GM19372 (cell line): ENCODE results near the gene HBEGF.
"Not testable (repeated sequence)": the region's sequence is repeated elsewhere in the genome, so short reads cannot be mapped to it uniquely, and the experiment has no call there.

Experiments
- ATAC-seq: cut with Tn5 transposase; IDR thresholded peaks from one replicate; pipeline ENCODE4 v1.9.1; 2021; ENCODE audit warnings: mild to moderate bottlenecking, low read depth, moderate library complexity; ENCODE audit not compliant: unreplicated experiment

HBEGF gene

DNA sequence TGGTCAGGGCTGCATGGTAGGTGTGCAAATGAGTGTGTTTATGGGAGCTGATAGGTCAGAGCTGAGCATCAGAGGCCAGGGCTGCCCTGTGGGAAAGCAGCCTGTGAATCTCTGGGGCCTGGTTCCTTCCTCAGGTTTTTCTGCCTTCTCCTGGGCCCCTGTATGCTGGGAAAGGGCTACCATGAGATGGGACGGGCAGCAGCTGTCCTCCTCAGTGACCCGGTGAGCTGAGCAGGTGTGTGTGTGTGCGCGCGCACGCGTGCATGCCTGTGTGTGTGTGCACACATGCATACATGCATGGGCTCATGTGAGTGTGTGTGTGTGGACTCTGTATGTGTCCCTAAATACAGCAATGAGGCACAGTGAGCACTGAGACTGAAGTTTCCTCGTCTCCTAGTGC lies 15.9 kb upstream of the HBEGF start:
- no peak for ATAC-seq

DNA sequence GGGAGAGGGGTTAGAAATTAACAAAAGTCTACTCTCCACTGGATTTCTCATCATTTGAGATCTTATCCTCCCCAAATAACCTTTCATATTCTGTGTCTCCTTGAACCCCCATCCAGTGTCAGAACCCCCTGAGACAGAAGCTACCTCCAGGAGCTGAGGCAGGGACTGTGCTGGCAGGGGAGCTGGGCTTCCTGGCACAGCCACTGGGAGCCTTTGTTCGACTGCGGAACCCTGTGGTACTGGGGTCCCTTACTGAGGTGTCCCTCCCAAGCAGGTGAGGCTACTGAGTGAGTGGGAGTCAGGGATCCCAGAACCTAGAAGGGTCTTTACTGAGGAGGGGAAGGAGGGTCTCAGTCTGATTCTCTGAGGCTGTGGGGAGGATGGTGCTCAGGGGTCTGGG lies 15.5 kb upstream of the HBEGF start:
- ATAC-seq: no peak

DNA sequence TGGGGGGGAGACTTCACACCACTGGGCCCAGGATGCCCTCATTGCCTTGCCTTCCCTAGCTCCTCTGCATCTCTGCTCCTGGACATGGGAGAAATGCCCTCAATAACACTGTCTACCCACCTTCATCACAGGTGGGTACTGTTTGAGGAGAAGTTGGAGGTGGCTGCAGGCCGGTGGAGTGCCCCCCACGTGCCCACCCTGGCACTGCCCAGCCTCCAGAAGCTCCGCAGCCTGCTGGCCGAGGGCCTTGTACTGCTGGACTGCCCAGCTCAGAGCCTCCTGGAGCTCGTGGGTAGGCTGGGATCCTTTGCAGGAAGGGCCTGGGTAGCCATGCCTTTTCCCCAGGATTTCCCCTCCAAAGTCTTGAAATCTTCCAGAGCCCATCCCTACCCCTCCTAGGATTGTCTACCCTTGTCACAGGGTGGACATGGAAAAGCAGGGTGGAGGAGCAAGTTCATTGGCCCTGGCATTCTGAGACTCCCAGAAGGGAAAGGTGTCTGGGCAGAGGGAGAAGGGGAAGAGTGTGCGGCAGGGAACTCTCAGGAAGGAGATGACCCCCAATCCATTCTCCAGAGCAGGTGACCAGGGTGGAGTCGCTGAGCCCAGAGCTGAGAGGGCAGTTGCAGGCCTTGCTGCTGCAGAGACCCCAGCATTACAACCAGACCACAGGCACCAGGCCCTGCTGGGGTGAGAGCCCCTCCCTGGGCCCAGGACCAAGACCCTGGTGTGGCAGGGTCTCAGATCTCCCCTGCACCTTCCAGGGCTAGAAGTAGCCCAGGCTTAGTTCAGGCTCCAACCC lies 14.5 kb upstream of the HBEGF start:
- ATAC-seq: no peak

DNA sequence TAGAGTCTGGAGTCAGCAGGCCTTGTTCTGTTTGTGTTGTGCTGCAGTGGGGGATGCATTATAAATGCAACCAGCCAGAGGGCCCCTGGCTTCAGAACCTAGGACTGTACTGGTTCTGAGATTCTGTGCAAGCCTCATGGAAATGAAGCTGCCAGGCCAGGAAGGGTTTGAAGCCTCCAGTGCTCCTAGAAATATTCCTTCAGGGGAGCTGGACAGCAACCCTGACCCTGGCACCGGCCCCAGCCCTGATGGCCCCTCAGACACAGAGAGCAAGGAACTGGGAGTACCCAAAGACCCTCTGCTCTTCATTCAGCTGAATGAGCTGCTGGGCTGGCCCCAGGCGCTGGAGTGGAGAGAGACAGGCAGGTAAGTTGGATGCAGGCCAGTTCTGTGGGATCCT lies 13.7 kb upstream of the HBEGF start, which contains the start of gene SLC4A9:
Gene SLC4A9, plus strand, starts transcription at position 94 of the 400 bp plus-strand sequence. Its CDS starts 43 bp downstream, at position 137.
- no peak for ATAC-seq

DNA sequence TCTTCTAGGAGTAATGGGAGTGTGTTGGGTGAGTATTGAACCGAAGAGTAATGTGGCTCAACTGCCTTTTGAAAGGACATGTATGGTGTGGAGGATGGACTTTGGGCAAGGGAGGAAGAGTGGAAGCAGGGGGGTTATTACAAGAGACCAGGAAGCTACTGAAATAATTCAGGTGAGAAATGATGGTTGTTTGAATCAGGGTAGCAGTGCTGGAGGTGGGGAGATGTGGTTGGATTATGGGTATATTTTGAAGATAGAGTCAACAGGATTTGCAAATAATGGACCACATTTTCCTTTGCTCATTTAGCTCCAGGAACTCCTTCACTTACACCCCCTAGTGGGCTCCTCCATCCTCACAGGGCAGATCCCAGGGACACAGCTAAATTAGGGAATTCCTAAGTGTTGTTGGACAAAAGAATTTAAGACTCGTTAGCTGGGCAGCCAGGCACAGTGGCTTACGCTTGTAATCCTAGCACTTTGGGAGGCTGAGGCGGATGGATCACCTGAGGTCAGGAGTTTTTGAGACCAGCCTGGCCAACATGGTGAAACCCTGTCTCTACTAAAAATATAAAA lies 12.4 kb upstream of the HBEGF start:
- ATAC-seq: no peak

DNA sequence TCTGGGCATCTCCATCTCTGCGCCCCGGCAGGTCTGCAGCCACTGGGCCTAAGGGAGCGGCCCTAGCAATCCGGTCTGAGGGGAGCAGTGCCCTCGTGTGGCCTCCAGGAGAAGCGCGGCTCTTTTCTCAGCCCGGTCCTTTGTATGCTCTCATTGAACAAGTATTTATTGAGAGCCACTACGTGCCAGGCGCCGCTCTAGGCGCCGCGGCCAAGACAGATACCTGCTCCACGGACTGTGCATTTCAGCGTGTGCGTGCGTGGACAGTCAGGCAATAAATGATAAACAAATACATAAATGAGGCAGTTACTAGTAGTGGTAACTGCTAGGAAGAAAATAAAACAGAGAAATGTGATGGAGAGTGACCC lies 11.3 kb upstream of the HBEGF start:
- ATAC-seq: peak; percentile 94

DNA sequence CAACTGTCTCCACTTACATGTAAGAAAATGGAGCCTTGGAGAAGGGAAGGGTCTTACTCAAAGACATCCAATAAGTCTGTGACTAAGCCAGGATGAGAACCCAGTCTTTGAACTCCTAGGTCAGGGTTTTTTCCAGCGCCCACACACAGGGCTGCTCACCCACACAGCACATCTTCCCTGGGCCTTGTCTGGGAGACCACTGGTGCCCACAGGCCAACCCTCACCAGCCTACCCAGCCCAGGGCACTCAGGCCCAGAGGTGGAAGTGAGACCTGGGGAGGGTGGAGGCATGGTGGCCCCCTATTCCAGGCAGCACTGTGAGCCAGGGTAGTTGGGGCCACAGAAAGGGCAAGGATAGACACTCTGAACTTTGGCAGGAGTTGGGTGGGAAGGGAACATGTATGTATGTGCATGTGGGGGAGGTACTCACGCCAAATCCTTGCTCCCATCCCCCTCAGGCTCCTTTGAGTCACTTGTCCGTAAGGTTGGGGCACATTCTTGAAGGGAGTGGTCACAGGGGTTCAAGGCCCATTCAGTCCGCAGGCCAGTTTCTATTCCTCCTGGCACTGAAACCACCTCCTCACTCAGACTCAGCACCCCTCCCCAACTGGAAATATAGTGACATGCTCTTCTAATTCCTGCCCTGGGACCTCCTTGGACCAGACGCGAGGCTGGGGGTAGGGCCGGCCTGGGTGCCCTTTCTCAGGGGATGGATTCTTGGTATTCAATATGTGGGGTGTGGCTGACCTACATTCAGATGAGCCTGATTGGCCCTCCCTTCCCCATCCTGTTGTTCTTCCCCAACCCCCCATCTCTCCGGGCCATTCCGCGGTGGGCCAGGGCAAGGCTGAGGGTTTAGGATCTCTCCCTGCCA lies 10.7 kb upstream of the HBEGF start:
- no peak for ATAC-seq

DNA sequence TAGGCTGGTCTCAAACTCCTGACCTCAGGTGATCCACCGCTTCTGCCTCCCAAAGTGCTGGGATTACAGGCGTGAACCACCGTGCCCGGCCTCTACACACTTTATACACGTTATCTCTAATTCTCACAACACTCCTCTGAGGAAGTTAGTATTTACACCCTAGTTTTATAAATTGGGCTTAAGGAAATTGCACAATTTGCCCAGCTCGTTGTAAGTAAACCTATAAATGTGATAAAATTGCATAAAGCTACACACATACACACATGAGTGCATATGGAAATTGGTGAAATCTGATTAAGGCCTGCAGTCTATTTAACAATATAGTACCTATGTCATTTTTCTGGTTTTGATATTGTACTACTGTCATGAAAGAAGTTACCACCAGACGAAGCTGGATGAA lies 9.1 kb upstream of the HBEGF start:
- no peak for ATAC-seq

DNA sequence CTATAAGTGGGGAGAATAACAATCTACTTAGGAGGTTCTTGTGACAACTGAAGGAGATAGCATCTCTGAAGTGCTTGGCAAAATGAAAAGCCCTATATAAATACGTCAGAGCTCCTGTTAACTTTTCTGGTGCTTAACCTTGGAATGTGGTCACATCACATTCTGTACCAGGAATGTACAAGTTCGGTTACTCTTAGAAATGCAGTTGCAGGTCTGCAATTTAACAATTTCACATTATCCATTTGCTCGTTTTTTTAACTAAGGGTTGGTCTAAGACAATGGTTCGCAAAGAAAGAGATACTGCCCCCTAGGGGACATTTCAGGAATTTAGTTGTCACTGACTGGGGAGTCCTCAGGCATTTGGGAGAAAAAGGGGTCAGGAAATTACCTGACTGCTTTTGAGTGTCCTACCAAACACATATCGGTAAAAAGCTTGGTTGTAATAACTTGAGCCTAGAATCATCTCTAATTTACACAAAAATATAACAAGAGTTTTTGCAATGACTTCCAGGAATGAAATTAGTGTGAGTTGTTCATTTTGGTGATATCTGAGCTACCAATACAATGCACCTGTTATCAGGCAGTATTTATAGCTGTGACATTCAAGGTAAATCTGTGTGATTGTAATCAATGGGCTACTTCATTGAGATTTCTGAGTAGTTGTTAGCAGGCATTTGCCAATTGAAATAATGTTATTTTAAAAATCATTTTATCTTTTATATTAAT lies 5.4 kb upstream of the HBEGF start:
- peak; percentile 66 for ATAC-seq

DNA sequence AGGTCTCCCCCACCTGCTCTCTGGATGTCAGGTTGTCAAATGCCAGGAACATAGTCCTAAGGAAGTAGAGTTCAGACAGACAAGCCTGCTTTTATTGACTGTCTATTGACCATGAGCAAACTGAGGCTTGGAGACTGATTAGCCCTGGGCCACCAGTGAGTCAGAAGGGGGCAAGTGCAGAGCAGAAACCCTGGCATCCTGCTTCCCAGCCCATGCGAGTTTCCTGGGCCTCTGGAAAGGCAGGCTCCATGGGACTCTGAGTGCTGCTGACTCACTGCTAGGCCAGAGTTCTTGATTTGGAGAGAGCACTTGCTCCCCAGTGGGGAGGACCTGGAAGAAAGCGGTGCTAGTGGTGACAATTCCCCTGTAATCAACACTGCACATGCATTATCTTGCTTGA lies 2.8 kb upstream of the HBEGF start:
- no peak for ATAC-seq

DNA sequence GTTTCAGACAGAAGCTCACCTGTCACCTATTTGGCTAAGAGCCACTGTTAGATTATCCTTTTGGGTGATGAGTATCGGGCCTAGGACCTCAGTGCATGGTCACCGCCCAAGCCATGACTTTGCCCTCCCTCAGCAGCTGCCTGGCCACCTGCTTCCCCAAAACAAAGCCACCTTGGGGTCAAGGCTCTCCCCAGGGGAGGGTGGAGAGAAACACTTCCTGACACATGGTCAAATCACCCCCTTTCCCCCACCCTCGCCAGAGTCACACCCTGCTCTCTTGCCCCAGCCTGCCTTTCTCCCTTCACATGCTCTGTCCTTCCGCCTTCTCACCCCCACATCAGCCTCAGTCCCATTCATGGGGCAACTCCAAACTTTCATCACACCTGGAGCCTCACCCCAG lies 1.7 kb upstream of the HBEGF start:
- no peak for ATAC-seq

DNA sequence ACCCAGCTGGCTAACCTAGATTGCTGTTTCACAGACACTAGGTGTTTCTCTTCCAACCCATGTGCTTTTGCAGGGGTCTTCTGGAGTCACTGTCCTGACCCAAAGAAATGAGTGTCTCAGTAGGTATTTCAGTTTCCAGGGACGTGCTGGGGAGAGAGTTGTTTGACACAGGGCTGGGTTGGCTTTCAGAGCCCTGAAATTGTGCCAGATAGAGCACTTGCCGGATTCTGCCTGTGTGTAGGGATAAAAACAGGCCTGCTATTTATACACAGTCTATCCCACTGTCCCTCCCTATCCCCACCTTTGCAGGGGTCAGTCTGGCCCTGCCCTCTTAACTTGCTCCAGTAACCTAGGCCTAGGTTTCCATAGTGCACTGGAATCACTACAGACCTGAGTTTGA lies 957 bp upstream of the HBEGF start:
- no peak for ATAC-seq

DNA sequence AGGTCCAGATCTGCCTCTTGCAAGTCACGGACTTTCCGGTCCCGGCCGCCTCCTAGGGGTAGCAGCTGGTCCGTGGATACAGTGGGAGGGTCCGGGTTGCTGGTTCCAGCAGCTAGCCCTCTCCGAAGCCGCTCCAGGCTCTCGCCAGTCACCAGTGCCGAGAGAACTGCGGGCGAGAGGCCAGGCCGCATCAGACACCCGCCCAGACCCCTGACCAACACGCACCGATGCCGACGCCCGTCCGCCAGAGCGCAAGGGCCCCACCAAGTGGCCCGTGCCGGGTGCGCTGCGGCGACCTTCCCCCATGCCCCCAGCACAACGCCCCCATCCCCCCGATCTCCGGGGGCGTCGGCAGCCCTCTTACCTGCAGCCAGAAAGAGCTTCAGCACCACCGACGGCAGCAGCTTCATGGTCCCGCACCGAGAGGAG lies 470 bp downstream of the HBEGF start:
- peak; percentile 8 for ATAC-seq

DNA sequence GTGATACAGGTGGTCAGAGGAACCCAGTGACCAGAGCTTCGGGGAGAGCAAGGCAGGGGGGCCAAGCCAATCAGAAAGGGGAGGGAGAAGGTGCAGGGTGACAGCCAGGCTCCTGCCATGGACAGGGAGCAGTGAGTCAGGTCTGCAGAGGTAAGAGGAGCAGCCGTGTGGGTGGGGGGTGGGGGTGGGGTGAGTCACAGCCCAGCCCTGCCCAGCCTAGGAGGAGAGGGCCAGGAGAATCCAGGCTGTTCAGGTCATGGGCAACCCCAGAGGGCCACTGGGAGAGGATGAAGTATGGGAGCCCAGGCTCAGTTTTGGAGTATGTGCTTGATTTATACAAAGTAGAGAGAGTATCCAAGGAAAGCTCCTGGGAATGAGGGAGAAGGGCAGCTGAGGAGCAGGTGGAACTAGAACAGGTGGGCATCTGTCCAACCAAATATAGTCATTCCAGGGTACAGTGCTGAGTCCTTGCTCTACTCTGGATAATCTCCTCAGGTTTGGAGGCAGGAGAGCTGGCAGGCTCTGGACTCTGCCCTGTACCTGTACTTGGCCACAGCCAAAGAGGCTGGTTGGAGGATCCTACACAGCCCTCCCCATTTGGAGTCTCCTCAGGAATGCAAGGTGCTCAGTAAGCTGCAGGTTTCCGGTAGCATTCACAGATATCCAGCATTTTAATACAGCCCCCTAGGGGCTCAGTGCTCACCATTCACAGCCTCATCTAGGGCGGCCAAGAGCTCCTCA lies 1.6 kb downstream of the HBEGF start:
- ATAC-seq: no peak

DNA sequence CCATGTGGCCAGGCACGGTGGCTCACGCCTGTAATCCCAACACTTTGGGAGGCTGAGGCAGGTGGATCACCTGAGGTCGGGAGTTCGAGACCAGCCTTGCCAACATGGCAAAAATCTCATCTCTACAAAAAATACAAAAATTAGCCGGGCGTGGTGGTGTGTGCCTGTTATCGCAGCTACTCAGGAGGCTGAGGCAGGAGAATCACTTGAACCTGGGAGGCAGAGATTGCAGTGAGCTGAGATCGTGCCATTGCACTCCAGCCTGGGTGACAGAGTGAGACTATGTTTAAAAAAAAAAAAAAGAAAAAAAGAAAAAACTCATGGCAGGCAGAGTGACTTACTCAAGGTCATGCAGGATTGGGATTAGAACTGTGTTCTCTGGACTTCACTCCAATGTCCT lies 2.6 kb downstream of the HBEGF start:
- not testable (repeated sequence) for ATAC-seq

DNA sequence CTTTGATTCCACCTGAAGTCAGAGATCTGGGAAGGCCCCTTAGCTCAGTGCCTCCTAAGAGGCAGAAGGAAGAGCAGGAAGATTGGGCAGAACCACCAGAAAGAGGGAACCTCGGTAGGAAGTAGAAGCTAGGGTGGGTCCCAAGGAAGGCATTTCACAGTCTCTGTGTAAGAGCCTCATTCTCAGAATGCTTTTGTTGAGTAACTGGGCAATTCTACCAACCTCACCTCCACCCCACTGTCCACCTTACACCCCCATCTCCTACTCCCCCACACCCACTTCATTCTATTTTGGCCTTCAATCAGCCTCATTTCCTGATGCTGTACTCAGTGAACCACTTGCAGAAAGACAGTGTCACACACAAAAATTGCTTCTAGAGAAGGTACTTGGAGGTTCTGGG lies 3.5 kb downstream of the HBEGF start:
- ATAC-seq: no peak

DNA sequence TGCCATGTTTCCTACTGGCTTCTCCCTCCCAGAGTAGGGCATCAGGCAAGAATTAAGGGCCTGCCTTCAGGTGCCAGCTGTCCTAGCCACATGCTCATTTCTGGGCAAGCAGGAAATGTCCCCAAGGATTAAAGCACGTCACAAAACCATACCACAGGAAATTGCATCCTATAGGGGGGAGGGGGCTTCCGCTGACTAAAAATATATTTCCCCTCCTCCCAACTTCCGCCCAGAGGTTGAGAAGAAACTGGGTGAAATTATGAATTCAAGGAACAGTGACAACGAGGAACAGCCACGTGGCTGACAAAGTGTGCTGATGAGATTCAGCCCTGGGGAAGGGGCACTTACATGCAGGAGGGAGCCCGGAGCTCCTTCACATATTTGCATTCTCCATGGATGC lies 4.1 kb downstream of the HBEGF start:
- no peak for ATAC-seq

DNA sequence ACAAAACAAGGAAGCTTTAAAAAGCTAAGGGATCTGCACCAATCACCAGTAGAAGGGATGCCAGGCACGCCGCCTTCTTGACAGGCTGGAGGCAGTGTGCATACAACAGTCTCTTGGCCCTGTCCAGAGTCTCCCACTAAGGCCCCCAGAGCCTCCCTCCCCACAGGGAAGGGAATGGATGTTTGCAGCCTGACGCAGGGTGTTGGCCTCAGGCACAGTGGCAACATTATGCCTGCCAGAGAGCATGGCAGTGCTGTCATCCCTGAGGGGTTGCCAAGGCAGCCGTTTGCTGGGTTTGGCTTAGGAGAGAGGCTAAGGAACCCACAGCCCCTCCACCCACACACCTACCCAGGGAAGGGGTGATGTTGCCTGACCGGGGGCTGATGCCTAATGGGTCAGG lies 4.8 kb downstream of the HBEGF start:
- no peak for ATAC-seq

DNA sequence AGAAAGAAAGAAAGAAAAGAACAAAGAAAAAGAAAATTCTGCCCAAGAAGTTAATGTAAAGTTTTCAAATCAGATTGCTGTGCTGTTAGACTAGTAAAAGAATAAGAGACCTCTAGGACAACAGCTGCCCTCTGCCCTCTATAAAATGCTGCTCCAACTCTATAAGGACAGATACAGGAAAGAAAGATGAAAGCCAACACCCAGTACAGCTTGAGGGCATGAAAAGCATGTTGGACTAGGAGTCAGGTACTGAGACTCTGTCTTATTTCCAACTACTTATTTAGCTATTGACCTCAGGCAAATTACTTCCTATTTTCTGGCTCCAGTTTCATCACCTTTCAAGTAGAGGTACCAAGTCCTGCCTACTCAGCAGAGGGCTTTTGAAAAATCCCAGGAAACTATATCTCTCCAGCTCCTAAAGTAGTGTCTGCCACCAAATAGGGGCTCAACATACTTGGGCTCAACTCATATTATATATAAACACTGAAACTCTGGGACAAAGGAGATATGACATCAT lies 5.7 kb downstream of the HBEGF start:
- ATAC-seq: no peak

DNA sequence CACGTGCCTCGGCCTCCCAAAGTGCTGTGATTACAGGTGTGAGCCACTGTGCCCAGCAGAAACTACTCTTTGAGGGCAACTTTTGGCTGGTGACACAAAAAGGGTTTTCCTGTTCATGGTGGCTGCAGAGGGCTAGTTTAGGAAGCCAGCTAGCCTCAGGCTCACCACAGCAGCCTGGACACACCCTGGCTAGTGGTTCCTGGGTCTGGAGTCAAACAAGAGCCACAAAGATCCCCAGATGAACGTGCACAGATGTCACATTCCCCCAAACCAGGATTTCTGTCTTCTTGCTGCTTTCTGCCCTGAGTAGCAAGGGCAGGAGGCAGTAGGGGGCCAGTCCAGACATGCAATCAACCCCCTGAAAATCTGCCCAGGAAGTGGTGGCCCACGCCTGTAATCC lies 6.8 kb downstream of the HBEGF start:
- ATAC-seq: no peak
